H1 (cell line): ENCODE data around the gene TMEM82. TPM values are rescaled to one million over a fixed set of nuclear protein-coding genes. Genes with fewer than 3 reads are reported as not detected.

Experiments
- CTCF ChIA-PET: fragments of 300-600 bp; sonication (Branson Sonifier 250); formaldehyde crosslinking; loops from one replicate; lab custom pipeline; 2021; ENCODE audit not compliant: partially characterized antibody; lab: Charles Lee
- POLR2A ChIA-PET: fragments of 300-600 bp; sonication (Branson Sonifier 250); formaldehyde crosslinking; loops from one replicate; lab custom pipeline; 2021; ENCODE audit warnings: inconsistent platforms; ENCODE audit not compliant: partially characterized antibody; lab: Charles Lee
- DNase-seq, 2 experiments: peaks; one replicate each; pipeline versions ENCODE4 v3.0.0 to v3.0.0-alpha.2; 2010 to 2022; ENCODE audit warnings: low spot score in 2 of 2, low read depth in 1 of 2, mixed read lengths in 1 of 2
- FAIRE-seq: peaks from 2 replicates; lab custom pipeline; 2011; peaks lifted over from hg19 to GRCh38; lab: Jason Lieb, UNC
- H2AFZ ChIP-seq: 2 replicates; pipeline ENCODE4 v1.8.1; 2012; ENCODE audit warnings: low read length, inconsistent platforms
- H2AK5ac ChIP-seq: 2 replicates; pipeline ENCODE4 v1.6.1; 2013; ENCODE audit warnings: low read depth, low read length
- H2BK120ac ChIP-seq: replicated peaks from 2 replicates; pipeline ENCODE3; 2013; ENCODE audit warnings: low read depth, low read length, inconsistent platforms
- H2BK12ac ChIP-seq: 2 replicates; pipeline ENCODE4 v1.6.1; 2013; ENCODE audit warnings: low read depth, low read length
- H2BK15ac ChIP-seq: 2 replicates; pipeline ENCODE4 v1.6.1; 2013; ENCODE audit warnings: low read length
- H2BK20ac ChIP-seq: 2 replicates; pipeline ENCODE4 v1.6.1; 2013; ENCODE audit warnings: low read length
- H2BK5ac ChIP-seq: 2 replicates; pipeline ENCODE4 v1.6.1; 2013; ENCODE audit warnings: low read depth, low read length
- H3K14ac ChIP-seq: 2 replicates; pipeline ENCODE4 v1.6.1; 2013; ENCODE audit warnings: inconsistent platforms; ENCODE audit not compliant: insufficient read length
- H3K18ac ChIP-seq: 2 replicates; pipeline ENCODE4 v1.6.1; 2013; ENCODE audit warnings: low read length; ENCODE audit errors: extremely low read depth
- H3K23ac ChIP-seq: 2 replicates; pipeline ENCODE4 v1.6.1; 2013; ENCODE audit warnings: inconsistent platforms; ENCODE audit not compliant: insufficient read length
- H3K23me2 ChIP-seq: 2 replicates; pipeline ENCODE4 v1.6.1; 2013; ENCODE audit warnings: low read depth, low read length
- H3K27ac ChIP-seq: 2 replicates; pipeline ENCODE4 v1.6.1; 2011; ENCODE audit warnings: low read depth, low read length, inconsistent platforms
- H3K27me3 ChIP-seq, 4 experiments: replicated peaks in 1 of 4; 1 replicate in 1 of 4; 2 replicates in 3 of 4; pipeline versions ENCODE4 v1.6.1 to v1.8.1; 2011 to 2013; ENCODE audit warnings: low read length in 3 of 4, mild to moderate bottlenecking in 3 of 4, inconsistent platforms in 2 of 4, mixed read lengths in 2 of 4, moderate library complexity in 1 of 4; ENCODE audit not compliant: control insufficient read depth in 3 of 4, insufficient read depth in 3 of 4; ENCODE audit errors: extremely low read depth in 1 of 4
- H3K36me3 ChIP-seq, 4 experiments: 2 replicates each; pipeline versions ENCODE4 v1.6.1 to v1.8.1; 2011 to 2013; ENCODE audit warnings: mild to moderate bottlenecking in 4 of 4, low read length in 3 of 4, moderate library complexity in 2 of 4, control low read depth in 1 of 4, inconsistent platforms in 1 of 4; ENCODE audit not compliant: insufficient read depth in 4 of 4, control insufficient read depth in 2 of 4
- H3K4ac ChIP-seq: replicated peaks from 2 replicates; pipeline ENCODE3; 2013; ENCODE audit warnings: low read length, low read depth, mixed read lengths, inconsistent platforms; ENCODE audit not compliant: insufficient read length
- H3K4me1 ChIP-seq, 4 experiments: replicated peaks in 1 of 4; 1 replicate in 1 of 4; 2 replicates in 3 of 4; pipeline versions ENCODE4 v1.6.1 to v1.8.1; 2011 to 2013; ENCODE audit warnings: low read length in 3 of 4, inconsistent platforms in 2 of 4, mixed read lengths in 1 of 4; ENCODE audit not compliant: insufficient read depth in 4 of 4, control insufficient read depth in 3 of 4
- H3K4me2 ChIP-seq, 2 experiments: 2 replicates each; pipeline versions ENCODE4 v1.6.1 to v1.8.1; 2011 to 2013; ENCODE audit warnings: low read depth in 2 of 2, low read length in 2 of 2, control low read depth in 1 of 2, inconsistent platforms in 1 of 2, mild to moderate bottlenecking in 1 of 2; ENCODE audit not compliant: insufficient read depth in 1 of 2
- H3K4me3 ChIP-seq, 4 experiments: fragments of 200-600, 300-600 bp in 1 of 4; sonication (generic), shearing (Covaris generic), sonication (Bioruptor Twin) in 1 of 4; 2 replicates each; pipeline versions ENCODE4 v1.5.1 to v1.8.1; 2011 to 2016; ENCODE audit warnings: low read length in 4 of 4, low read depth in 3 of 4, control low read depth in 2 of 4, inconsistent platforms in 2 of 4, mild to moderate bottlenecking in 2 of 4, mixed read lengths in 1 of 4, moderate library complexity in 1 of 4; ENCODE audit not compliant: insufficient read depth in 2 of 4; ENCODE audit errors: extremely low read depth in 1 of 4
- H3K56ac ChIP-seq: replicated peaks from 2 replicates; pipeline ENCODE3; 2013; ENCODE audit warnings: low read depth, mild to moderate bottlenecking, mixed read lengths, low read length, inconsistent platforms; ENCODE audit not compliant: insufficient read length
- H3K79me1 ChIP-seq: 2 replicates; pipeline ENCODE4 v1.6.1; 2013; ENCODE audit warnings: low read depth, low read length, control low read depth
- H3K79me2 ChIP-seq, 2 experiments: 2 replicates each; pipeline versions ENCODE4 v1.6.1 to v1.8.1; 2012 to 2013; ENCODE audit warnings: low read length in 2 of 2, mild to moderate bottlenecking in 2 of 2, inconsistent platforms in 1 of 2; ENCODE audit not compliant: insufficient read depth in 2 of 2, control insufficient read depth in 1 of 2
- H3K9ac ChIP-seq, 4 experiments: replicated peaks in 1 of 4; 1 replicate in 1 of 4; 2 replicates in 3 of 4; pipeline versions ENCODE4 v1.6.1 to v1.8.1; 2011 to 2013; ENCODE audit warnings: low read depth in 3 of 4, low read length in 3 of 4, control low read depth in 2 of 4, mild to moderate bottlenecking in 2 of 4, moderate library complexity in 2 of 4, inconsistent platforms in 1 of 4; ENCODE audit errors: extremely low read depth in 1 of 4
- H3K9me3 ChIP-seq, 2 experiments: 2 replicates each; pipeline versions ENCODE4 v1.6.1 to v1.8.1; 2012 to 2013; ENCODE audit warnings: mild to moderate bottlenecking in 2 of 2, moderate library complexity in 2 of 2, control low read depth in 1 of 2, inconsistent platforms in 1 of 2, low read depth in 1 of 2, low read length in 1 of 2, mixed read lengths in 1 of 2; ENCODE audit not compliant: insufficient read depth in 2 of 2
- H4K20me1 ChIP-seq, 2 experiments: replicated peaks in 1 of 2; 2 replicates each; pipeline versions ENCODE3 to v1.8.1; 2011 to 2013; ENCODE audit warnings: inconsistent platforms in 2 of 2, low read length in 2 of 2, mild to moderate bottlenecking in 1 of 2; ENCODE audit not compliant: insufficient read depth in 2 of 2, control insufficient read depth in 1 of 2
- H4K5ac ChIP-seq: 2 replicates; pipeline ENCODE4 v1.6.1; 2013; ENCODE audit warnings: low read length, low read depth, mixed read lengths, inconsistent platforms; ENCODE audit not compliant: insufficient read length
- H4K8ac ChIP-seq: 2 replicates; pipeline ENCODE4 v1.8.0; 2013; ENCODE audit warnings: mild to moderate bottlenecking, moderate library complexity, low read length, inconsistent platforms; ENCODE audit not compliant: insufficient read depth; ENCODE audit errors: extremely low read depth
- H4K91ac ChIP-seq: replicated peaks from 2 replicates; pipeline ENCODE3; 2013; ENCODE audit warnings: low read length, mixed read lengths, inconsistent platforms; ENCODE audit not compliant: insufficient read length
- CBX8 ChIP-seq: fragments of 300-800, 300-1000 bp; sonication (generic); IDR thresholded peaks from 2 replicates; pipeline ENCODE4 v1.7.1; 2016; ENCODE audit warnings: low read depth, low read length, borderline replicate concordance
- CHD1 ChIP-seq: IDR thresholded peaks from 2 replicates; pipeline ENCODE4 v1.6.1; 2012; ENCODE audit warnings: low read depth, low read length, improper control_type of control experiment
- NANOG ChIP-seq: IDR thresholded peaks from 2 replicates; pipeline ENCODE4 v1.6.1; 2011; ENCODE audit warnings: low read length, low read depth, mild to moderate bottlenecking, inconsistent platforms; ENCODE audit not compliant: insufficient read depth, poor library complexity, severe bottlenecking
- RBBP5 ChIP-seq: IDR thresholded peaks from 2 replicates; pipeline ENCODE4 v1.7.1; 2012; ENCODE audit warnings: low read depth, mild to moderate bottlenecking, inconsistent platforms, low read length, moderate library complexity, borderline replicate concordance
- RNF2 ChIP-seq: fragments of 200-900, 300-1000 bp; sonication (generic); IDR thresholded peaks from 2 replicates; pipeline ENCODE4 v1.7.1; 2016; ENCODE audit warnings: borderline replicate concordance, low read depth, mild to moderate bottlenecking, antibody characterized with exemption, low read length; ENCODE audit not compliant: poor library complexity, severe bottlenecking; ENCODE audit errors: missing control alignments
- SP2 ChIP-seq: IDR thresholded peaks from 2 replicates; pipeline ENCODE4 v1.6.1; 2012; ENCODE audit warnings: mild to moderate bottlenecking, low read length, inconsistent platforms
- TBP ChIP-seq: IDR thresholded peaks from 2 replicates; pipeline ENCODE4 v1.6.1; 2011; ENCODE audit warnings: low read depth, low read length, improper control_type of control experiment
- WGBS, 2 experiments: shearing (Covaris generic) in 1 of 2; methylation state at CpG; one replicate each; pipeline versions ENCODE4 v1.1.6 to v1.1.7; 2013 to 2015; ENCODE audit warnings: low lambda C conversion rate in 2 of 2, mixed read lengths in 2 of 2, inconsistent platforms in 1 of 2, low coverage in 1 of 2, missing lambda C conversion rate in 1 of 2; ENCODE audit not compliant: insufficient replicate concordance in 2 of 2, insufficient coverage in 1 of 2, insufficient read length in 1 of 2; ENCODE audit errors: extremely low coverage in 1 of 2, missing lambda C conversion rate in 1 of 2; 5-methylcytosine and 5-hydroxymethylcytosine counted together
- polyA plus RNA-seq, 7 experiments: library from polyadenylated mRNA; depleted of rRNA in 3 of 7; stranded (reverse) in 5 of 7; unstranded in 2 of 7; fragments of >200 nt in 5 of 7; fragments of 200-250 nt in 2 of 7; gene quantifications; 1 replicate in 5 of 7; 2 replicates in 1 of 7; 4 replicates in 1 of 7; pipeline versions ENCODE4 v1.2.1 to v1.2.3, GENCODE V29; 2011 to 2013; ENCODE audit warnings: missing spikeins in 2 of 7, mixed read lengths in 2 of 7
- total RNA-seq: library from RNA; stranded (reverse); fragmentation: NEBNext Ultra II Directional; extraction: Animal tissue kit (Norgen Biotek cat#: 25700); gene quantifications from 2 replicates; pipeline ENCODE4 v1.2.1, GENCODE V29; 2021
- TF ChIP-seq, protein P1 (sequence below): IDR thresholded peaks from 2 replicates; pipeline ENCODE4 v1.6.1; 2012; ENCODE audit warnings: inconsistent platforms
- TF ChIP-seq, protein P2 (sequence below): IDR thresholded peaks from 2 replicates; pipeline ENCODE4 v1.6.1; 2011; ENCODE audit warnings: low read length, improper control_type of control experiment

The TMEM82 gene
- total and polyA plus RNA-seq, 2 of the 8 experiments (the other 6 are each of a cell fraction or from before 2014, with no cell fraction given) = 0.32 to 2.1 TPM

DNA sequence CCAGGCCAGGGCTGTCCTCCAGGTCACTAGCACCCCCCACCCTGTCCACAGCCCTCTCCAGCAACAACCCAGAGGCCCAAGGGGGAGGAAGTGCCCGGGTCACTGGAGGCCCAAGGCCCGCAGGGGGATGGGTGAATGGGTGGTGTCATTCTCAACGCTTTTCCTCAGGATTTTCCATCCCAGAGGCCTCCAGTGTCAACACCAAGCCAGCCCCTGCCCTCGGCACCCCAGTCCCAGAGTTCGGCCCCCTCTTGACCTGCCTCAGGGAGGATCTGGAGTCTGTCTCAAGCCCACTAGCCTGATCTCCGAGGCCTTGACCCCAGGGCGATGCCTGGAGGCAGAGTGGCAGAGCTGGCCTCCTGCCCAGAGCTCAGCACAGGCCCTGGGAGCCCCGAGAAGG lies 5.1 kb downstream of the TMEM82 start:
- H3K79me1 ChIP-seq = no peaks in the 10 kb centered on the region

More for the DNA sequence above, 5.1 kb downstream of the TMEM82 start:
- Histone ChIP-seq H2BK5ac (no peak overlapping the region), H3K27me3 (no peaks in the 10 kb centered on the region), H3K56ac (peak overlapping the region; percentile 53), H3K23ac (no peak overlapping the region), H3K9ac (no peak overlapping the region), H3K18ac (no peak overlapping the region), H3K4me1 (peaks cover 0 to 13% (median 6%) of the 10 kb centered on the region in 4 experiments; a peak in 5 of 7 replicates), H3K4me2 (no peak overlapping the region), H3K23me2 (no peaks in the 10 kb centered on the region; the same call in 1 of the 2 replicates), H2BK120ac (no peak overlapping the region), H3K79me2 (no peaks in the 10 kb centered on the region), H3K4ac (no peak overlapping the region), H4K5ac (no peak overlapping the region), H3K27ac (no peak overlapping the region), H2BK15ac (no peak overlapping the region), H3K36me3 (no peaks in the 10 kb centered on the region), H4K8ac (no peak overlapping the region), H4K91ac (no peak overlapping the region), H4K20me1 (no peaks in the 10 kb centered on the region), H2BK20ac (no peak overlapping the region), H2AFZ (no peak overlapping the region), H3K4me3 (no peak overlapping the region), H3K9me3 (no peaks in the 10 kb centered on the region), H2AK5ac (no peak overlapping the region), H3K14ac (no peak overlapping the region), H2BK12ac (no peak overlapping the region)
- WGBS, 2 experiments = 91% methylated on average over 8 of the region's 8 CpGs; no CpG with 5 or more reads in 1 of the 2 experiments
- ChIA-PET POLR2A (interaction anchor here (1.0 to 1.4 kb wide), 2 partner anchors 9 to 11 kb away, joined by 4 to 8 read pairs; partner anchors contain the start of gene SLC25A34), CTCF (interaction anchor here (1.0 to 1.2 kb wide), 2 partner anchors 8 to 10 kb away, joined by 3 to 5 read pairs; no protein-coding TSS in a partner anchor)
- no peak for DNase-seq
- no peak for FAIRE-seq
- TF ChIP-seq NANOG = no peak
- TF ChIP-seq SP2 = no peak
- TF ChIP-seq TBP = no peak
- no peak for TF ChIP-seq CHD1
- TF ChIP-seq, protein P1, sequence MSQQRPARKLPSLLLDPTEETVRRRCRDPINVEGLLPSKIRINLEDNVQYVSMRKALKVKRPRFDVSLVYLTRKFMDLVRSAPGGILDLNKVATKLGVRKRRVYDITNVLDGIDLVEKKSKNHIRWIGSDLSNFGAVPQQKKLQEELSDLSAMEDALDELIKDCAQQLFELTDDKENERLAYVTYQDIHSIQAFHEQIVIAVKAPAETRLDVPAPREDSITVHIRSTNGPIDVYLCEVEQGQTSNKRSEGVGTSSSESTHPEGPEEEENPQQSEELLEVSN = no peak
- no peak for TF ChIP-seq RNF2
- TF ChIP-seq CBX8 = no peak
- TF ChIP-seq, protein P2, sequence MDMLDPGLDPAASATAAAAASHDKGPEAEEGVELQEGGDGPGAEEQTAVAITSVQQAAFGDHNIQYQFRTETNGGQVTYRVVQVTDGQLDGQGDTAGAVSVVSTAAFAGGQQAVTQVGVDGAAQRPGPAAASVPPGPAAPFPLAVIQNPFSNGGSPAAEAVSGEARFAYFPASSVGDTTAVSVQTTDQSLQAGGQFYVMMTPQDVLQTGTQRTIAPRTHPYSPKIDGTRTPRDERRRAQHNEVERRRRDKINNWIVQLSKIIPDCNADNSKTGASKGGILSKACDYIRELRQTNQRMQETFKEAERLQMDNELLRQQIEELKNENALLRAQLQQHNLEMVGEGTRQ = no peak
- no peak for TF ChIP-seq RBBP5
